H9 (cell line): ENCODE data around the gene VIPR1. TPM values are rescaled to one million over a fixed set of nuclear protein-coding genes. Genes with fewer than 3 reads are reported as not detected.

Experiments
- DNase-seq: peaks from one replicate; pipeline ENCODE4 v3.0.0-alpha.2; 2017
- H2AFZ ChIP-seq: one replicate; pipeline ENCODE4 v1.6.1; 2013; ENCODE audit warnings: mild to moderate bottlenecking, low read length, control low read depth, moderate library complexity
- H2AK5ac ChIP-seq: 2 replicates; pipeline ENCODE4 v1.6.1; 2013; ENCODE audit warnings: low read length, control low read depth, mixed read lengths; ENCODE audit not compliant: insufficient read length
- H2BK120ac ChIP-seq: one replicate; pipeline ENCODE4 v1.6.1; 2013; ENCODE audit warnings: low read depth, mild to moderate bottlenecking, low read length, control low read depth, inconsistent platforms; ENCODE audit not compliant: poor library complexity, severe bottlenecking
- H2BK12ac ChIP-seq: 2 replicates; pipeline ENCODE4 v1.6.1; 2013; ENCODE audit warnings: low read length, control low read depth, mixed read lengths, low read depth; ENCODE audit not compliant: insufficient read length
- H2BK15ac ChIP-seq: 2 replicates; pipeline ENCODE4 v1.6.1; 2013; ENCODE audit warnings: low read depth, low read length, control low read depth
- H2BK20ac ChIP-seq: one replicate; pipeline ENCODE4 v1.6.1; 2013; ENCODE audit warnings: low read depth, mild to moderate bottlenecking, low read length, control low read depth, inconsistent platforms; ENCODE audit not compliant: poor library complexity, severe bottlenecking
- H2BK5ac ChIP-seq: 2 replicates; pipeline ENCODE4 v1.6.1; 2013; ENCODE audit warnings: low read length, control low read depth, mixed read lengths; ENCODE audit not compliant: insufficient read length
- H3K14ac ChIP-seq: 2 replicates; pipeline ENCODE4 v1.6.1; 2013; ENCODE audit warnings: low read length, control low read depth; ENCODE audit not compliant: insufficient read depth
- H3K18ac ChIP-seq: 2 replicates; pipeline ENCODE4 v1.6.1; 2013; ENCODE audit warnings: low read depth, mild to moderate bottlenecking, mixed read lengths, low read length, control low read depth; ENCODE audit not compliant: insufficient read length
- H3K23ac ChIP-seq: 2 replicates; pipeline ENCODE4 v1.6.1; 2013; ENCODE audit warnings: low read length, control low read depth, mixed read lengths, low read depth; ENCODE audit not compliant: insufficient read length
- H3K23me2 ChIP-seq: 2 replicates; pipeline ENCODE4 v1.6.1; 2013; ENCODE audit warnings: low read depth, mild to moderate bottlenecking, mixed read lengths, low read length, control low read depth; ENCODE audit not compliant: insufficient read length, poor library complexity, severe bottlenecking
- H3K27ac ChIP-seq: 2 replicates; pipeline ENCODE4 v1.5.1; 2013; ENCODE audit warnings: low read length, control low read depth, mixed read lengths, low read depth; ENCODE audit not compliant: insufficient read length
- H3K27me3 ChIP-seq: 2 replicates; pipeline ENCODE4 v1.6.1; 2013; ENCODE audit warnings: low read length, control low read depth, inconsistent platforms; ENCODE audit not compliant: insufficient read depth
- H3K4ac ChIP-seq: 2 replicates; pipeline ENCODE4 v1.6.1; 2013; ENCODE audit warnings: low read depth, mild to moderate bottlenecking, control low read depth, inconsistent platforms, low read length, moderate library complexity
- H3K4me1 ChIP-seq: 2 replicates; pipeline ENCODE4 v1.6.1; 2013; ENCODE audit warnings: low read length, control low read depth, inconsistent platforms; ENCODE audit not compliant: insufficient read depth
- H3K4me2 ChIP-seq: 2 replicates; pipeline ENCODE4 v1.6.1; 2013; ENCODE audit warnings: low read length, control low read depth, mixed read lengths; ENCODE audit not compliant: insufficient read length, insufficient read depth
- H3K56ac ChIP-seq: 2 replicates; pipeline ENCODE4 v1.6.1; 2013; ENCODE audit warnings: low read depth, mild to moderate bottlenecking, mixed read lengths, low read length, control low read depth; ENCODE audit not compliant: insufficient read length
- H3K79me1 ChIP-seq: 2 replicates; pipeline ENCODE4 v1.6.1; 2013; ENCODE audit warnings: low read depth, mild to moderate bottlenecking, moderate library complexity, low read length, control low read depth, inconsistent platforms; ENCODE audit not compliant: insufficient read depth, poor library complexity, severe bottlenecking
- H3K79me2 ChIP-seq: 2 replicates; pipeline ENCODE4 v1.6.1; 2013; ENCODE audit warnings: low read length, control low read depth, inconsistent platforms; ENCODE audit not compliant: insufficient read depth
- H3K9ac ChIP-seq: 2 replicates; pipeline ENCODE4 v1.6.1; 2013; ENCODE audit warnings: low read length, control low read depth, mixed read lengths; ENCODE audit not compliant: insufficient read length; ENCODE audit errors: extremely low read depth
- H3K9me3 ChIP-seq: one replicate; pipeline ENCODE4 v1.6.1; 2013; ENCODE audit warnings: low read depth, low read length, inconsistent platforms; ENCODE audit not compliant: control insufficient read depth
- H3T11ph ChIP-seq: one replicate; pipeline ENCODE4 v1.6.1; 2013; ENCODE audit warnings: mild to moderate bottlenecking, low read length, control low read depth, inconsistent platforms
- H4K20me1 ChIP-seq: one replicate; pipeline ENCODE4 v1.6.1; 2013; ENCODE audit not compliant: control insufficient read depth, insufficient read length, insufficient read depth
- H4K5ac ChIP-seq: 2 replicates; pipeline ENCODE4 v1.6.1; 2013; ENCODE audit warnings: low read depth, mild to moderate bottlenecking, mixed read lengths, low read length, control low read depth; ENCODE audit not compliant: insufficient read length
- H4K8ac ChIP-seq: replicated peaks from 2 replicates; pipeline ENCODE4 v1.6.1; 2013; ENCODE audit warnings: low read length, control low read depth, mixed read lengths, low read depth; ENCODE audit not compliant: insufficient read length
- H4K91ac ChIP-seq: 2 replicates; pipeline ENCODE4 v1.6.1; 2013; ENCODE audit warnings: low read depth, mild to moderate bottlenecking, moderate library complexity, mixed read lengths, low read length, control low read depth; ENCODE audit not compliant: insufficient read length
- H3K27ac Mint-ChIP-seq, 3 experiments: 2 replicates in 2 of 3; 3 replicates in 1 of 3; pipeline ENCODE4 v1.8.0; 2020 to 2021; ENCODE audit warnings: mixed read lengths in 3 of 3, mild to moderate bottlenecking in 1 of 3, moderate library complexity in 1 of 3
- H3K27me3 Mint-ChIP-seq: 2 replicates; pipeline ENCODE4 v1.8.0; 2021; ENCODE audit warnings: low read depth, mild to moderate bottlenecking, moderate library complexity, mixed read lengths
- H3K36me3 Mint-ChIP-seq, 3 experiments: 2 replicates in 2 of 3; 3 replicates in 1 of 3; pipeline ENCODE4 v1.8.0; 2020 to 2021; ENCODE audit warnings: low read depth in 3 of 3, mixed read lengths in 3 of 3; ENCODE audit not compliant: insufficient read depth in 1 of 3
- H3K4me1 Mint-ChIP-seq, 2 experiments: 2 replicates each; pipeline ENCODE4 v1.8.0; 2020; ENCODE audit warnings: mixed read lengths in 2 of 2
- H3K4me3 Mint-ChIP-seq, 2 experiments: 2 replicates in 1 of 2; 3 replicates in 1 of 2; pipeline ENCODE4 v1.8.0; 2020 to 2021; ENCODE audit warnings: mild to moderate bottlenecking in 2 of 2, mixed read lengths in 2 of 2, moderate library complexity in 1 of 2
- H3K9me3 Mint-ChIP-seq, 2 experiments: 2 replicates in 1 of 2; 3 replicates in 1 of 2; pipeline ENCODE4 v1.8.0; 2020; ENCODE audit warnings: mild to moderate bottlenecking in 2 of 2, mixed read lengths in 2 of 2, moderate library complexity in 1 of 2
- total RNA-seq: library from RNA; stranded (reverse); gene quantifications from 2 replicates; pipeline ENCODE4 v1.2.1, GENCODE V29; 2021
- TF ChIP-seq, protein P1 (sequence below): fragments of 200-600 bp; sonication (generic); conservative IDR thresholded peaks from 3 replicates; pipeline ENCODE4 v1.8.0; 2021; ENCODE audit warnings: antibody characterized with exemption, mild to moderate bottlenecking

Gene VIPR1
- total RNA-seq, 1 experiment from 2014 or later = 6.5 TPM

GRCh38 chr3:42530073-42530472 lies 27.6 kb downstream of the VIPR1 start:
- Histone ChIP-seq H3K18ac (no peak overlapping the region), H2AFZ (no peak overlapping the region)
- TF ChIP-seq, protein P1, sequence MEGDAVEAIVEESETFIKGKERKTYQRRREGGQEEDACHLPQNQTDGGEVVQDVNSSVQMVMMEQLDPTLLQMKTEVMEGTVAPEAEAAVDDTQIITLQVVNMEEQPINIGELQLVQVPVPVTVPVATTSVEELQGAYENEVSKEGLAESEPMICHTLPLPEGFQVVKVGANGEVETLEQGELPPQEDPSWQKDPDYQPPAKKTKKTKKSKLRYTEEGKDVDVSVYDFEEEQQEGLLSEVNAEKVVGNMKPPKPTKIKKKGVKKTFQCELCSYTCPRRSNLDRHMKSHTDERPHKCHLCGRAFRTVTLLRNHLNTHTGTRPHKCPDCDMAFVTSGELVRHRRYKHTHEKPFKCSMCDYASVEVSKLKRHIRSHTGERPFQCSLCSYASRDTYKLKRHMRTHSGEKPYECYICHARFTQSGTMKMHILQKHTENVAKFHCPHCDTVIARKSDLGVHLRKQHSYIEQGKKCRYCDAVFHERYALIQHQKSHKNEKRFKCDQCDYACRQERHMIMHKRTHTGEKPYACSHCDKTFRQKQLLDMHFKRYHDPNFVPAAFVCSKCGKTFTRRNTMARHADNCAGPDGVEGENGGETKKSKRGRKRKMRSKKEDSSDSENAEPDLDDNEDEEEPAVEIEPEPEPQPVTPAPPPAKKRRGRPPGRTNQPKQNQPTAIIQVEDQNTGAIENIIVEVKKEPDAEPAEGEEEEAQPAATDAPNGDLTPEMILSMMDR = no peak

More at GRCh38 chr3:42530073-42530472, 27.6 kb downstream of the VIPR1 start:
- no peak overlapping the region for H3K27ac Mint-ChIP-seq
- Histone ChIP-seq H2BK120ac (no peak overlapping the region), H3K23ac (no peak overlapping the region), H3K56ac (no peak overlapping the region), H3K27ac (no peak overlapping the region), H2BK12ac (no peak overlapping the region), H3K4ac (no peak overlapping the region), H2AK5ac (no peak overlapping the region), H3K27me3 (no peaks in the 10 kb centered on the region), H3T11ph (no peak overlapping the region), H2BK20ac (no peak overlapping the region), H3K23me2 (no peaks in the 10 kb centered on the region), H4K91ac (no peak overlapping the region), H3K9me3 (no peaks in the 10 kb centered on the region), H3K79me1 (no peaks in the 10 kb centered on the region), H2BK5ac (no peak overlapping the region), H3K4me1 (peaks cover 9% of the 10 kb centered on the region; the same call in 1 of the 2 replicates), H4K5ac (no peak overlapping the region), H4K8ac (no peak overlapping the region), H4K20me1 (peaks cover 2% of the 10 kb centered on the region), H3K14ac (no peak overlapping the region), H3K4me2 (no peak overlapping the region), H2BK15ac (no peak overlapping the region), H3K9ac (no peak overlapping the region), H3K79me2 (no peaks in the 10 kb centered on the region)
- no peaks in the 10 kb centered on the region for H3K9me3 Mint-ChIP-seq
- H3K27me3 Mint-ChIP-seq = no peaks in the 10 kb centered on the region
- DNase-seq = no peak
- peaks cover 15 to 19% of the 10 kb centered on the region in 2 experiments for H3K4me1 Mint-ChIP-seq
- no peak overlapping the region for H3K4me3 Mint-ChIP-seq
- peaks cover 0 to 4% (median 0%) of the 10 kb centered on the region in 3 experiments; a peak in 1 of 7 replicates for H3K36me3 Mint-ChIP-seq
